NCI-H774 (cell line): ENCODE data around the gene RPS5.
"Not testable (repeated sequence)": the region's sequence is repeated elsewhere in the genome, so short reads cannot be mapped to it uniquely, and the experiment has no call there.

Source experiments
- DNase-seq: peaks from one replicate; lab custom pipeline; 2025; lab: John Stamatoyannopoulos, UW

RPS5 gene

DNA sequence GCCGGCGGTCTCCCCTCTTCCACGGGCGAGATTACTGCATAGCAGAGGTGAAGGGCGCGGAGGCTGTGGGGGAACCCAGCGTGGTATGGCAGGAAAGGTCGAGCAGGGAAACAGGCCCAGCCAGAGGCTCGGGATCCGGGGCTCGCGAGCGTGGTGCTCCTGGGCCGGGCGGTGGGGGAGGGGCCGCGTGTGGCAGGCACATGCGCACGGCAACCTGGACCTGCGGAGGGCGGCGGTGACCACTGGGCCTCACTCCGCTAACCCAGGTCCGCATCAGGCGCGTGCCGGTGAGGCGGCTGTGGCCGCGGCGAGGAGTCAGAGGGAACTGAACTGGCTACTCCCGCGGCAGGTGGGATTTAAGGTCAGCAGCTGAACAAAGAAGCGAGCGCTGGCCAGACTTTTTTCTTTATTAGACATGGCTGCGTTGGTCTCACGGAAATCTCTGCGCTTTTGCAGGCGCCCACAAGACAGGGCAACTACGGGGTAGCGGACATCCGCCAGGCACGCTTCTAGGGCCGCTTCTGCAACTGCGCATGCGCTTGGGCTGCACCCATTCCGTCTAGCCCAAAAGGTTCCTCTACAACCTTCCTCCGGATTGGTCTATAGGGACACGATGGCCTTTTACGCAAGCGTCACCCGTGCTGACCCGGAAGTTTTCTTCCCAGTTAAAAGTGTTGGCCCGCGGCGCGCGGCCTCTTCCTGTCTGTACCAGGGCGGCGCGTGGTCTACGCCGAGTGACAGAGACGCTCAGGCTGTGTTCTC, at the start of gene RPS5:
Gene RPS5 (plus strand): TSS at position 694 of the 762 bp plus-strand sequence. CDS start 869 bp downstream, outside the sequence.
- DNase-seq, result peak; percentile 98

GRCh38 chr19:58338336-58338735, 48.7 kb upstream of the RPS5 start:
- DNase-seq, result no peak

- DNase-seq, result no peak
Observed at GRCh38 chr19:58338825-58339558, 48.1 kb upstream of the RPS5 start.

GRCh38 chr19:58345558-58345957, 41.5 kb upstream of the RPS5 start:
- DNase-seq, result no peak

GRCh38 chr19:58346961-58347929, 39.8 kb upstream of the RPS5 start:
- peak; percentile 43 for DNase-seq

GRCh38 chr19:58348080-58348479, 39.0 kb upstream of the RPS5 start:
- not testable (repeated sequence) for DNase-seq

GRCh38 chr19:58349590-58349989, 37.5 kb upstream of the RPS5 start:
- no peak for DNase-seq

GRCh38 chr19:58350001-58350861, 36.8 kb upstream of the RPS5 start:
- no peak for DNase-seq

GRCh38 chr19:58350871-58351557, 36.1 kb upstream of the RPS5 start:
- DNase-seq, result no peak

- no peak for DNase-seq
Observed at GRCh38 chr19:58351558-58351878, 35.6 kb upstream of the RPS5 start.

DNA sequence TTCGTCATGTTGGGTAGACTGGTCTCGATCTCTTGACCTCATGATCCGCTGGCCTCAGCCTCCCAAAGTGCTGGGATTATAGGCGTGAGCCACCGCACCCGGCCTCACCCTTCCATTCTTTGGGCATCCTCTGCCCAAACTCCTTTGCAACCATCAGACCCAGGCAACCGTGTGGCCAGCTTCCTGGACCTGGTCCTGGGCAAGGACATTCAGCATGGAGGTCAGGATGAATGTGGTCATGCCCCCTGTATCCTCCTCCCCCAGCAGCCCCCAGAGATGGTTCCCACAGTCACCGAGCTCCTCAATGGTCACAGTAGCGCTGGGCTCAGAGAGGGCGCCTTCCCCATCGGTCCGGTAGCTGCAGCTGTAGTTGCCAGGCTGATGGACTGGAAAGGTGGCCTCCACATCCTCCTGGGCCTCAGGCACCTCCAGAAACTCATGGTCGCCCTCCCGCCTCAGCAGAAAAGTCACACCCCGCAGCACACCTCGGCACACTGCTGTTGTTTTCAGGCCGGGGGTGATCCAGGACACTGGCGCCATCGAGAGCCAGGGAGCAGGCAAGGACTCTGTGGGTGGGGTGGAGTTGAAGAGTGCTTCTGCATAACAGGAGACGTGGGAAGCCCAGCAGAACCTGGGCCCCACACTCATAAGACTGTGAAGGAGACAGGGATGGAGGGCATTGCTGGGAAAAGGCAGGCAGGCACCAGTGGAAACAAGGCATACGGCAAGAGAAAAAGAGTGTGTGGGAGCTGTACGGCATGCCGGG, 34.9 kb upstream of the RPS5 start:
- no peak for DNase-seq

DNA sequence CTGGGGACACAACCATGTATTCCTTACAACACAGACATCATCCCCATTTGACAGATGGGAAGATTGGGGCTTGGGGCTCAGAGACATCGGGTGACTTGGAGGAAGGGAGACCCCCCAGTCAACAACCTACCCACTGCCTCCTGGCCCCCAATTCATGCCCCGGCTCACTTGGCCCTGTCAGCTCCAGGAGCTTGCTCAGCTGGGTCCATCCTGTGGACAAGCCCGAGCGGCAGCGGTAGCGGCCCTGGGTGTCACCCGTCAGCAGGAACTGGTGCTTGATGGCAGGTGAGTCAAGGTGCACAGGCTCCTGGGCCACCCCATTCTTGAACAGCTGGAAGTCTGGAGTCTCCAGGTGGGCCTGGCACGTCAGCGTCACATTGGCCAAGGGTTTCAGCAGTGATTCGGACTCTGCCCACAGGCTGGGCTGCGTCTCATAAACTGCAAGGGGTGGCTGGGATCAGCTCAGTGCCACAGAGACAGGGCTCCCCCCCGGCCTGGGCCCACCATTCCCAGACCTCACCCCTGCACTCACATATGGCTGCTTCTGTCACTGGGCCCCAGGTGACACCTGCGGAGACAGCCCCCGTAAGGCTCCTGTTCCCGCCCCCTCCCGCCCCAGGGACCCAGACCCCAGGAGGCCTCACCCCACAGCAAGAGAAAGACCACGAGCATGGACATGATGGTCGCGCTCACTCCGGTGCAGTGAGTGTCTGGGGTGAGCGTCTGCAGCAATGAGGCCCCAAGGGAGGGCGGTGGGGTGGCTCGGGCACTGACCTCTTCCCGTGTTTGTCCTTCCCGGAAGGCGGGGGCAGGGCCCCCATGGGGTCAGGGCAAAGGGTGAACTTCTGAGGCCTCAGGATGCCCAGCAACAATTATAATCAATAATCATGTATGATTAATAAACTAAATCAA, 34.1 kb upstream of the RPS5 start, which contains the start of gene A1BG:
Gene A1BG (minus strand): TSS at position 733 of the 912 bp plus-strand sequence. CDS start 55 bp downstream, at position 678.
- no peak for DNase-seq

GRCh38 chr19:58353717-58354477, 33.2 kb upstream of the RPS5 start:
- no peak for DNase-seq

DNA sequence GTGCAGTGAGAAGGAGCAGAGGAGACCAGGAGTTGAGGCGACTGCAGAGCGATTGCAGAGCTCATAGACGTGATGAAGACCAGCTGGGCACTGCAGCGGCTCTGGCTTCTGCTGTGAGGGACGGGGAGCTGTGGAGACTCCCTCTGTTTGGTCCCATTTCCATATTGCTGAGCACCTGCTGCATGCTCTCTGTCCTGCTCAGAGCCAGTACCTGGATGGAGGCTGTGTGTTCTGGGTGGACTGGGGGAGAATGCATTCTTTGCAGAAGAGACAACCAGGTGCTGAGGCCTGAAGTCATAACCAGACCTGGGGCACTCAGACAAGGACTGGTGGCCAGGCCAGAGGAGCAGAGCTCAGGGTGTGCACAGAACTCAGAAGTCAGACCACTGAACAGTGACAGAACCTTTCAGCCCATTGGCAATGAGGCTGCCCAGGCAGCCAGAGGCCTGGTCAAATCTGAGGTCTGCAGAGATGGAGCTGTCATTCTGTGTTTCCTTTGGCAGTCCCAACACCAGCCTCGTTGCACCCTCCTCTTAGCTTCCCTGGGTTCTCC, 32.5 kb upstream of the RPS5 start:
- no peak for DNase-seq

- no peak for DNase-seq
Observed at GRCh38 chr19:58355215-58355796, 31.8 kb upstream of the RPS5 start.

- no peak for DNase-seq
Observed at GRCh38 chr19:58355908-58356765, 30.9 kb upstream of the RPS5 start.
